Nephron progenitor cell (in vitro differentiated cells): ENCODE data around the gene MPP7.

ENCODE experiments used
- DNase-seq: peaks from one replicate; pipeline ENCODE4 v3.0.0; 2021
- H3K27ac Mint-ChIP-seq: 2 replicates; pipeline ENCODE4 v1.8.0; 2021; ENCODE audit warnings: mild to moderate bottlenecking, moderate library complexity, mixed read lengths
- H3K27me3 Mint-ChIP-seq: 2 replicates; pipeline ENCODE4 v1.8.0; 2021; ENCODE audit warnings: mild to moderate bottlenecking, low read depth, mixed read lengths; ENCODE audit not compliant: poor library complexity
- H3K36me3 Mint-ChIP-seq: 2 replicates; pipeline ENCODE4 v1.8.0; 2021; ENCODE audit warnings: low read depth, mixed read lengths
- H3K4me1 Mint-ChIP-seq: 2 replicates; pipeline ENCODE4 v1.8.0; 2021; ENCODE audit warnings: mixed read lengths
- H3K4me3 Mint-ChIP-seq: 2 replicates; pipeline ENCODE4 v1.8.0; 2021; ENCODE audit warnings: mild to moderate bottlenecking, moderate library complexity, mixed read lengths
- H3K9me3 Mint-ChIP-seq: 2 replicates; pipeline ENCODE4 v1.8.0; 2021; ENCODE audit warnings: mild to moderate bottlenecking, moderate library complexity, mixed read lengths
- TF ChIP-seq, protein P1 (sequence below): fragments of 200-600 bp; sonication (generic); IDR thresholded peaks from 2 replicates; pipeline ENCODE4 v1.5.0; 2021; ENCODE audit warnings: antibody characterized with exemption

Gene MPP7

GRCh38 chr10:28315140-28315539 is 12.3 kb upstream of the MPP7 start:
- H3K36me3 Mint-ChIP-seq = no peaks in the 10 kb centered on the region
- no peak overlapping the region for H3K27ac Mint-ChIP-seq
- H3K4me3 Mint-ChIP-seq = no peak overlapping the region
- TF ChIP-seq, protein P1, sequence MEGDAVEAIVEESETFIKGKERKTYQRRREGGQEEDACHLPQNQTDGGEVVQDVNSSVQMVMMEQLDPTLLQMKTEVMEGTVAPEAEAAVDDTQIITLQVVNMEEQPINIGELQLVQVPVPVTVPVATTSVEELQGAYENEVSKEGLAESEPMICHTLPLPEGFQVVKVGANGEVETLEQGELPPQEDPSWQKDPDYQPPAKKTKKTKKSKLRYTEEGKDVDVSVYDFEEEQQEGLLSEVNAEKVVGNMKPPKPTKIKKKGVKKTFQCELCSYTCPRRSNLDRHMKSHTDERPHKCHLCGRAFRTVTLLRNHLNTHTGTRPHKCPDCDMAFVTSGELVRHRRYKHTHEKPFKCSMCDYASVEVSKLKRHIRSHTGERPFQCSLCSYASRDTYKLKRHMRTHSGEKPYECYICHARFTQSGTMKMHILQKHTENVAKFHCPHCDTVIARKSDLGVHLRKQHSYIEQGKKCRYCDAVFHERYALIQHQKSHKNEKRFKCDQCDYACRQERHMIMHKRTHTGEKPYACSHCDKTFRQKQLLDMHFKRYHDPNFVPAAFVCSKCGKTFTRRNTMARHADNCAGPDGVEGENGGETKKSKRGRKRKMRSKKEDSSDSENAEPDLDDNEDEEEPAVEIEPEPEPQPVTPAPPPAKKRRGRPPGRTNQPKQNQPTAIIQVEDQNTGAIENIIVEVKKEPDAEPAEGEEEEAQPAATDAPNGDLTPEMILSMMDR = no peak
- peaks cover 8% of the 10 kb centered on the region for H3K9me3 Mint-ChIP-seq
- H3K4me1 Mint-ChIP-seq = no peaks in the 10 kb centered on the region
- DNase-seq = no peak
- H3K27me3 Mint-ChIP-seq = peaks cover 40% of the 10 kb centered on the region

GRCh38 chr10:28314211-28314610 is 11.3 kb upstream of the MPP7 start:
- peaks cover 8% of the 10 kb centered on the region for H3K9me3 Mint-ChIP-seq
- H3K27me3 Mint-ChIP-seq = peaks cover 43% of the 10 kb centered on the region
- no peaks in the 10 kb centered on the region for H3K36me3 Mint-ChIP-seq
- DNase-seq = no peak
- TF ChIP-seq, protein P1 = no peak
- no peak overlapping the region for H3K4me3 Mint-ChIP-seq
- no peaks in the 10 kb centered on the region for H3K4me1 Mint-ChIP-seq
- H3K27ac Mint-ChIP-seq = no peak overlapping the region

DNA sequence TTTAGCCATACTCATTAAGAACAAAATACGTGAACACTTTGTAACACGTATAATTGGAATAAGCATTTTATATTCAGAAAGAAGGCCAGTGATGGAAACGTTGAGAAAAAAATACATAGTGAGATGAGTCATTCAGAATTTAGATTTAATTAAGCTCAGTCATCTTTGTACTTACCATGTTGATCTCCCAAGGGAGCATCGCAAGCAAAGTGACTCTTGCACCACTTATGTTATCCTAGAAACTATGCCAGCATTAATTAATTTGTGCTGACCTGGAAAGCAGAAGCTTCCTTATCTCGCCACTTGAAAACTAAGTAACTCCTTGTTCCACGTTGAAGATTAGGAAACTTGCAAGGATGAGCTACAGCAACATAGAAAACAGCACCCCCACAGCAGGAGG is 9.7 kb upstream of the MPP7 start:
- DNase-seq = no peak
- Mint-ChIP-seq H3K27me3 (peaks cover 50% of the 10 kb centered on the region), H3K27ac (no peak overlapping the region), H3K4me1 (peaks cover 6% of the 10 kb centered on the region), H3K9me3 (peaks cover 8% of the 10 kb centered on the region), H3K36me3 (no peaks in the 10 kb centered on the region), H3K4me3 (no peak overlapping the region)
- TF ChIP-seq, protein P1 = no peak

DNA sequence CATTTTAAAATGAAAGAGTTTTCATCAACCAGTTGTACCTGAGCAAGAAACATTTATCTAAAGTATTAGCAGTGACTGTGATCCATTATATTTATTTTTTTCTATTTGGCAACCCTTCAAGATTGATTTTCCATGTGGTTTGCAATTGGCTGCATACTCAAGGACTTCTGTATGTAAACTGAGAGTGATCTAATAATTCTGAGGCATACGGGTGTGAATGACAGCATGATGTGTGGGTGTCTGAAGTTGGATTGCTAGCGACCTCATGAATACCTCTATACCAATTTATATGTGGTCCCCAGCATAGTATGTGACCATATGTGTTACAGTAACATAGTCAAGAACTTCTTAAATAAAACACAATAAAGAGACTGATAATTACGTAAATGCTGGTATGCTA is 8.2 kb upstream of the MPP7 start:
- Mint-ChIP-seq H3K27ac (no peak overlapping the region), H3K4me1 (peaks cover 6% of the 10 kb centered on the region), H3K9me3 (peaks cover 8% of the 10 kb centered on the region), H3K36me3 (no peaks in the 10 kb centered on the region), H3K4me3 (no peak overlapping the region), H3K27me3 (peaks cover 57% of the 10 kb centered on the region)
- TF ChIP-seq, protein P1 = no peak
- DNase-seq = no peak

GRCh38 chr10:28307267-28307666 is 4.4 kb upstream of the MPP7 start:
- H3K4me1 Mint-ChIP-seq = peaks cover 20% of the 10 kb centered on the region
- no peaks in the 10 kb centered on the region for H3K36me3 Mint-ChIP-seq
- H3K27ac Mint-ChIP-seq = no peak overlapping the region
- TF ChIP-seq, protein P1 = no peak
- no peak for DNase-seq
- no peak overlapping the region for H3K4me3 Mint-ChIP-seq
- H3K9me3 Mint-ChIP-seq = peaks cover 6% of the 10 kb centered on the region
- H3K27me3 Mint-ChIP-seq = peaks cover 76% of the 10 kb centered on the region

DNA sequence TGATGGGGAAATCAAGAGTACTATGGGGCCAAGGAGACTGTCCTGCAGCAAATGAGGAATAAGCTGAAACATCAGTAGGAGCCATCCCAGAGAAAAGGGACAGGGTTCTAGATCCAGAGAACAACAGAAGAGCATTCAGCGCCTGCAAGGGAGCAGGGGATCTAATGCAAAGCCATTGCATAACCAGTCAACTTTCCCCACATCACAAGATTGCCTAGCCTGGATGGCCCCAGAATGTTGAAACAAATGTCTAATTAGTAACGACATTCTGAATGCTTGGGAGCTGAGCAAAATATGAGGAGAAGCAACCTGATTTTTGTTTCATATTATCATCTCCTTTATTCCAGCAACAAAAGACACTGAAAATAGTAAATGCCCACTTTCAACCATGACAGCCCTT is 2.7 kb upstream of the MPP7 start:
- Mint-ChIP-seq H3K4me3 (no peak overlapping the region), H3K9me3 (no peaks in the 10 kb centered on the region)

More for the DNA sequence above, 2.7 kb upstream of the MPP7 start:
- DNase-seq = no peak
- TF ChIP-seq, protein P1 = no peak
- H3K27me3 Mint-ChIP-seq = peaks cover 73% of the 10 kb centered on the region
- no peak overlapping the region for H3K27ac Mint-ChIP-seq
- peaks cover 26% of the 10 kb centered on the region for H3K4me1 Mint-ChIP-seq
- H3K36me3 Mint-ChIP-seq = no peaks in the 10 kb centered on the region
